SIG-M5 treated with dmso at 0.1 percent for 504 hours (cell line): ENCODE results near the gene TCF25.

Source experiments
- DNase-seq: peaks from one replicate; lab custom pipeline; 2025; ENCODE audit not compliant: unreplicated experiment; lab: John Stamatoyannopoulos, UW

Gene TCF25

GRCh38 chr16:89936508-89936907, 63.1 kb downstream of the TCF25 start:
- DNase-seq, result no peak

- DNase-seq, result no peak
These were observed 63.6 kb downstream of the TCF25 start for GRCh38 chr16:89936981-89937380.

GRCh38 chr16:89938175-89938885, 64.9 kb downstream of the TCF25 start:
- no peak for DNase-seq

GRCh38 chr16:89944773-89945172, 71.4 kb downstream of the TCF25 start:
- DNase-seq, result peak; percentile 11

- no peak for DNase-seq
These were observed 72.3 kb downstream of the TCF25 start for GRCh38 chr16:89945654-89946053.

- DNase-seq, result no peak
These were observed 73.1 kb downstream of the TCF25 start for GRCh38 chr16:89946515-89946914.

GRCh38 chr16:89949121-89949742, 75.8 kb downstream of the TCF25 start:
- DNase-seq, result no peak

- no peak for DNase-seq
These were observed 76.4 kb downstream of the TCF25 start for GRCh38 chr16:89949756-89950155.

- DNase-seq, result no peak
These were observed 78.1 kb downstream of the TCF25 start for GRCh38 chr16:89951509-89951908.

- DNase-seq, result no peak
These were observed 78.7 kb downstream of the TCF25 start for GRCh38 chr16:89952049-89952448.

- DNase-seq, result no peak
These were observed 79.2 kb downstream of the TCF25 start for GRCh38 chr16:89952551-89952950.

GRCh38 chr16:89953671-89954406, 80.4 kb downstream of the TCF25 start:
- no peak for DNase-seq

GRCh38 chr16:89954462-89954861, 81.1 kb downstream of the TCF25 start:
- no peak for DNase-seq

GRCh38 chr16:89955001-89955685, 81.8 kb downstream of the TCF25 start:
- no peak for DNase-seq

- peak; percentile 51 for DNase-seq
These were observed 83.3 kb downstream of the TCF25 start for GRCh38 chr16:89956505-89957215.

GRCh38 chr16:89957216-89957785, 83.9 kb downstream of the TCF25 start:
- no peak for DNase-seq

GRCh38 chr16:89958068-89958467, 84.7 kb downstream of the TCF25 start:
- peak; percentile 9 for DNase-seq

- DNase-seq, result no peak
These were observed 85.2 kb downstream of the TCF25 start for GRCh38 chr16:89958596-89958995.

- no peak for DNase-seq
These were observed 87.6 kb downstream of the TCF25 start for GRCh38 chr16:89960966-89961365.
